GM19025 (cell line): ENCODE data around the gene SURF2.

ENCODE experiments used
- ATAC-seq: cut with Tn5 transposase; IDR thresholded peaks from one replicate; pipeline ENCODE4 v1.9.1; 2021; ENCODE audit warnings: mild to moderate bottlenecking, low read depth, moderate library complexity; ENCODE audit not compliant: unreplicated experiment

SURF2 gene

DNA sequence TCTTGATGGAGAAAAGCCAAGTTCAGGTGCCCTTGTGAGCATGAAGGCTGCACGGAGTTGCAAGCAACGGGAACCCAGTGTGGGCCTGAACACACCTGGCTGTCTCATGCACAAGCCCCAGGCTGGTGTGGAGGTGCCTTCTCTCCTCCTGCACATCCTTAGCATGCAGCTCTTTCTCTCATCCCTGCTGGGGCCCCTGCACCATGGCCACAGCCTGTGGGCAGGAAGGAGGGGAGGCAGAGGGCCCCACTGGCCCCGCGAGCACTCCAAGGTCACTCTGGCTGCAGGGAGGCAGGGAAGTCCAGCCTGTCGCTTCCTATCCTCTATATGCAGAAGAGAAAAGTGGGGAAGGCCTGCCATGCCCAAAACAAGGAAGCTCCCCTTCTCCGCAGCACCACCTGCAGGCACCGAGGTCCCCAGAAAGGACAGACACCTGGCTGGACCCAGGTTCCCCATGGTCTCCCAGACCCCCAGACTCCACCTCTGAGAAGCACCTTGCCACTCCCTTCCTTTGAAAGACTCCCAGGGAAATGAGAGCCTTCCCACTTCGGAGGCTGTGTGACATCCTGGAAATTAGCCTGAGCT is 38.4 kb downstream of the SURF2 start:
- ATAC-seq: no peak

DNA sequence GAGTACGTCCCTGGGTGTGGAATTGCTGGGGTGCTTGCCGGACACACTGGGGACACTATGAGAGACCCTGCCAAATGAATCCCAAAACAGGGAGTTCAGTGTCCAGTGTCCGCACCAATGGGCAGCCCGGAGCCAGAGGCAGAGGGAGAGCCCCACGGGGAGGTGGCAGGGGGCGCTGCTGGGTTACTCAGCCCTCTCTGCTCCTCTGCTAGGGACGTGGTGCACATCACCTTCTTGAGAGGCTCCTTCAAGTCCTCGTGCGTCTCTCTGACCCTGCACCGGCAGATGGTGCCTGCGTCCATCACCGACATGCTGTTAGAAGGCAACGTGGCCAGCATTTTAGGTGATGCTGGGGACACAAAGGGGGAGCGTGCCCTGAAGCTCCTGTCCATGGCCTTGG is 40.6 kb downstream of the SURF2 start:
- no peak for ATAC-seq

DNA sequence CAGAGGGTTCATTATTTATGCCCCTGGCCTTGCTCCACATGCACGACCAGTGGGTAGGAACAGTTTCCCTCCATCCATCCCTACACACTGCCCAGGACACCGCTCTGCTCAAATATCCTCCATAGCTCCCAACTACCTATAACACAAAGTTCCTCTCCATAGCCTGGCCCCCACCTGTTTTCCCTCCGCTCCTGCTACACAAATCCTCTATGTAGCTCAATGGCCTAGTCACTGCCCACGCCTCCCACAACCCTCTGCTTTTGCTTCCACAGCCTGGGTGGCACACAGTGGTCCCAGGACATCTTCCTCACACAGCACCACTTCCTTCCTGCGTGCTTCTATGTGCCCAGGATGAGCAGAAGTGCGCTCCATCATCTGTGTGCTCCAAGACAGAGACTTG is 41.0 kb downstream of the SURF2 start:
- no peak for ATAC-seq

DNA sequence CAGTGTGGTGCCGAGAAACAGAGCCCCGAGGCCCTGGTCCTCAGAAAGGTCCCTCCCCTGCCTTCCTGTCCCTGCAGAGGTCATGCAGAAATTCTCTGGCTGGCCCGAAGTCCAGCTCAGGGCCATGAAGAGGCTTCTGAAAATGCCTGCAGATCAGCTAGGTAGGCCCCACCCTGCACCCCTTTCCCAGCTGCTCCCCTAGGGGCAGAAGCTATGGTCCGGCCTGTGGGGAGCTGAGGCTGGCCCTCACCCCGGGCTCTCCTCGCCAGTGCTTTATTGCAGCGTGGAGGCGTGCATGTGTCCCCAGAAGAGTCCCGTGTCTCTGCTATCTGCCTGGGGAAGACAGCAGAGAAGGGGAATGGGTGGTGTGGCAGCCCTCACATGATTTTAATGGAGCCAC is 41.5 kb downstream of the SURF2 start:
- ATAC-seq: no peak

DNA sequence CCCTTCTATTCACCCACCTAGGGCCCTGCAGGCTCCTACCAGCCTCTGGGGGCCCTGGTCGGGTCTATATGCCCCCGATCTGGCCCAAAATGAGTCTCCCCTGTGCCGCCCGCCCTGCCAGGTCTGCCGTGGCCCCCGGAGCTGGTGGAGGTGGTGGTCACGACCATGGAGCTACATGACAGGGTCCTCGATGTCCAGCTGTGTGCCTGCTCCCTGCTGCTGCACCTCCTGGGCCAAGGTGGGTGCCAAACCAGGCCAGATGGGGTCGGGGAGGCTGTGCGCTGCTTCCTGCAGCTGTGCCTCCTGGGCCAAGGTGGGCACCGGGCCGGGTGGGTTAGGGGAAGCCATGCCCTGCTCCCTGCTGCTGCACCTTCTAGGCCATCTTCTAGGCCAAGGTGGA is 43.9 kb downstream of the SURF2 start:
- no peak for ATAC-seq

DNA sequence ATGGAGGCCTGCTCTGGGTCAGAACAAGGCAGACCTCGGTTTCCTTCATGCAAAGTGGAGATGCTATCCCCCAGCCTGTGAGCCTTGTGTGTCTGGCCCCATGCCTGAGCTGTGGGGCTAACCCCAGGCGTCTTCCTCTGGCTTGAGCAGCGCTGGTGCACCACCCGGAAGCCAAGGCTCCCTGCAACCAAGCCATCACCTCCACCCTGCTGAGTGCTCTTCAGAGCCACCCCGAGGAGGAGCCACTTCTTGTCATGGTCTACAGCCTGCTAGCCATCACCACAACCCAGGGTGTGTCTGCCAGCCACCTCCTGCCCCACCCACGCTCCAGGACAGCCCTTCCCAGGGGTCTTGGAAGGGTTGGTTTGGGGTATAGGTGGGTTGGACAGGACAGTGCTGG is 45.2 kb downstream of the SURF2 start:
- ATAC-seq: no peak

DNA sequence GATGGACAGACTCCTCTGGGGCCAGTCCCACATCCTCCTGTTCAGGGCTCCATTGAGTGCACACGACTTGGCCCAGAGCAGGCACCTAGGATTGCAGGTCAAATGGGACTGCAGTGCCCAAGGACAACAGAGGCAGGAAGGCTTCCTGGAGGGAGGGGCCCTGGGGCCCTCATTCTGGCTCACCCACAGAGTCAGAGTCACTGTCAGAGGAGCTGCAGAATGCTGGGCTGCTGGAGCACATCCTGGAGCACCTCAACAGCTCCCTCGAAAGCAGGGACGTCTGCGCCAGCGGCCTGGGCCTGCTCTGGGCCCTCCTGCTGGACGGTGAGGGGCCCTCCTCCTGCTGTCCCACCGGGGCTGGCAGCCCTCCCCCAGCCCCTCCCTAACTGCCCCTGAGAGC is 46.3 kb downstream of the SURF2 start:
- no peak for ATAC-seq

DNA sequence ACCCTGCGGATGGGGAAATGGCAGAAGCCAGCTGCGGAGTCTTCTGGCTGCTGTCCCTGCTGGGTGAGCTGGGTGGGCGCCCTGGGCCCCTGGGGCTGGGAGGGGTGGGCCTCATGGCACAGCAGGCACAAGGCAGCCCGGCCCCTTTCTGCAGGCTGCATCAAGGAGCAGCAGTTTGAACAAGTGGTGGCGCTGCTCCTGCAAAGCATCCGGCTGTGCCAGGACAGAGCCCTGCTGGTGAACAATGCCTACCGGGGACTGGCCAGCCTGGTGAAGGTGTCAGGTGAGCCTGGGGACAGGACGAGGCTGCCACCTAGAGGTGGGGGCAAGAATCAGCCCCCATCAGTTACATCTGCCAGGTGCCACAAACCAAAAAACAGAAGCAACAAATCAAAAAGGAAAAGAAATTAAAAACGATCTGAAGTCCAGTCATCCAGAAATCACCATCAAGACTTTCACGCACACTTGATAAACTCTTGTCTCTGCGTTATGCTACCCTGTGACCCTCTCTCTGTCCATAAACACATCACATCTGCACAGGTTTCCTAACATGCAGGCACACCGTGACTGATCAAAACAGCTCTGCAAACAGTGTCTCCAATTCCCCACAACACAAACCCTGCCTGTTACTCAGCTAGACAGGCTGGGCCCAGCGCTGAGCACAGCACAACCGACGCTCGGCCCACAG is 47.6 kb downstream of the SURF2 start:
- ATAC-seq: no peak

DNA sequence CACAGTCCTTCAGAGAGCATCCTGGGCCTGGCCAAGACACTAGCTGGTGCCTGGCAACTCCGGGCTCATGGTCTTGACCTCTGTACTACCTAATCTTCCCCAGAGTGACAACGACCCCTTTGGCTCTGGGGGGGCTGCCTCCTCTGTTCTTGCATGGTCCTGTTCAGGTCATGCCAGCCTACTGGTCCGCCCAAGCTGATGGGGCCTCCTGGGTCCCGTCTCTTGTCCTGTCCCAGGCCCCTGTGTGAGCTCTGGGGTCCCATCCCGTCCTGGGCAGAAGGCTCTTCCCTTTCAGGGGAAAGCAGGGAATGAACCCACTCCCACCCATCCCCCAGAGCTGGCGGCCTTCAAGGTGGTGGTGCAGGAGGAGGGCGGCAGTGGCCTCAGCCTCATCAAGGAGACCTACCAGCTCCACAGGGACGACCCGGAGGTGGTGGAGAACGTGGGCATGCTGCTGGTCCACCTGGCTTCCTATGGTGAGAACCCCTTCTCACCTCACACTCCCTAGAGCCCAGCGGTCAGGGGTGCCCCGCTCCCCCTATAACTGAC is 48.2 kb downstream of the SURF2 start:
- ATAC-seq: no peak

DNA sequence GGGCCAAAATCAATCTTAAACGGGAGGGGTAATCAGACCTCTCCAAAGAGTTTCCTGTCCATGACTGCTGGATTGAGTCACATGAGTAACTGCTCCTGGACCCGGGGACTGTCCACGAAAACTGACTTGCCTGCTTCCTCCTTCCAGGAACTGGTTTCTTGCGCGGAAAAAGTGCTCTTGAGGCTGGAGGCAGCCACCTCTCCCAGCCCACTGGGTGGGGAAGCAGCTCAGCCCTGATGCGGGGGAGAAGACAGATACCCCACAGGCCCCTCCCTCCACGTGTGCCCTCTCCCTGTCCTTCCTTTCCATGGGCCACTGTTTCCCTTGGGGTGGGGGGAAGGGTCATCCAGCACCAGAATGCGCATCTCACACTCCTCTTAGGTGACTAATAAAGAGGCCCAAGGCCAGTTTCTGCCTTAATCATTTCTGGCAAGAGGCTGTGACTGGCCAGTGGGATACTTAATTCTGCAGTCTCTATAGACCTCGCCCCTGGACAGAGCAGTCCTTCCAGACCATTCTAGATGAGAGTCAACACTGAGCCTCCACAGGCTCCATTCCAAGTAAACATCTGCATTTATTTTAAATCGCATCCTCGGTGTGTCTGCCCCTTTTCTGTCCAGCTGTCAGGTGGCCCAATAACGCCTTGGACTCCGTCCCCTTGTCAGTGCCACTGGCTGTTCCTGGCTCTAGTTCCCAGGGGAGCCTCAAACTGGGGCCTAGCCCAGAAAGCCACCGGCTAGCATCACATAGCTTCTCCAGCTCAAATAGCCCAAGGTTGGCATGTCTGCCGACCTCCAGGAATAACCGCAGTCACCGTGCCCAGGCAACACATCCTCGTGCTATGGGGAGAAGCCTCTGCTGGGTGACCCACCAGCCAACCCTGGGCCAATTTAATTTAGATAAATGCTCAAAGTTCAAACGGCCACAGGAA is 49.4 kb downstream of the SURF2 start:
- ATAC-seq: no peak

DNA sequence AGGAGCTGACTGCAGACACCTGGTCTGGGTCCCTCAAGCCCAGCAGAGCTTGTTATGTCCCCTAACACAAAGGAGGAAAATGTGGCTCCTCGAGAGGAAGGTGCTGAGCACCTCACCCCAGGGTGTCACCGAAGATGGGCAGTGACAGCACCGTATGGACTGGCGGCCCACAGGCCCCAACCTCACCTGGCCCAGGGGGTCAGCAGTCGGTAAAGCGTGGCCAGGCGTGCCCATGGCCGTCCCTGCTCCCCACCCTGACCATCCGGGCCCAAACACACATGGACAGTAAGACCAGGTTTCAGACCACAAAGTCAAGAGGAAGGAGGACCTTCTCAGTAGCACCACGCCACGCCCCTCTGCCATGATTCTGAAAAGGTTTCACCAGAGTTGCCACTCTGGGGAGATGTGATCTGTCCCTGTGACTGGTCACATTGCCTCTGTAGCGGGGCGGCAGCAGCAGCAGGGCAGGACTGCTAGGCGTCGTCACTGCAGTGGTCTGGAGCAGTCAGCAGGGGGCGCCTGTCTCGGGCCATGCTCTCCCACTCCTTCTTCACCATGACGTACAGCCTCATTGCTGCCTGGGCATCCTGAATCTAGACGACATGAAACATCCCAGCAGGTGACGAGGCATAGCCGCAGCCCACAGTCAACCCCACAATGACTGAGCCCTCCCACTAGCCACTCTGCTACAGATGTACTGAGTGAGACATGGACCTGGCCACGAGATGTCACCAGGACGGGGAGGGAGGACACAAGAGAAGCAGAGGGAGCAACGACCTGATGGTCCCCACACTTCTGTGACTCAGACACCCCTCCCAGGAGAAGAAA is 50.3 kb downstream of the SURF2 start:
- no peak for ATAC-seq

DNA sequence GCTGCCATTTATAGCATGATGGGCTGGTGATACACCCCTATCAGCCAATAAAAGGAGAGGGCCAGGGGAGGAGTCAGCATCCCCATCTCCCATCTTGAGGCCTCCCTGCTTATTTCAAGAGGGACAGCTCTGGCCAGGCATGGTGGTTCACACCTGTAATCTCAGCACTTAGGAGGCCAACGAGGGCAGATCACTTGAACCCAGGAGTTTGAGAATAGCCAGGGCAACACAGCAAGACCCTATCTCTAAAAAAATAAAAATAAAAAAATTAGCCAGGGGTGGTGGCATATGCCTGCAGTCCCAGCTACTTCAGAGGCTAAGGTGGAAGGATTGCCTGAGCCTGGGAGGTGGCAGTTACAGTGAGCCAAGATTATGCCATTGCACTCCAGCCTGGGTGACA is 51.7 kb downstream of the SURF2 start:
- no peak for ATAC-seq
